ENCODE data around the gene RNF220. TPM values are rescaled to one million over a fixed set of nuclear protein-coding genes. Genes with fewer than 3 reads are reported as not detected.

Gene RNF220
- total and polyA plus RNA-seq, 2 of the 4 experiments (the other 2 are of a cell fraction): 71.8 to 77.1 TPM

DNA sequence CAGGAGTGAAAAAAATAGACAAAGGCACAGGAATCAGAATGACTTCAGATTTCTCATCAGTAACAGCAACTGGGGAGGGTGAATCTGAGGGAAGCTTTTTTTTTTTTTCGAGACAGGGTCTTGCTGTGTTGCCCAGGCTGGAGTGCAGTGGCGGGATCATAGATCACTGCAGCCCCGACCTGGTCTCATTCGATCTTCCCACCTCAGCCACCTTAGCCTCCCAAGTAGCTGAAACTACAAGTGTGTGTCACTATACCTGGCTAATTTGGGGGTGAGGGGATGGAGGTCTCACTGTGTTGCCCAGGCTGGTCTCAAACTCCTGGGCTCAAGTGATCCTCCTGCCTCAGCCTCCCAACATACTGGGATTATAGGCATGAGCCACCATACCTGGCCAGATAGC lies 280.2 kb downstream of the RNF220 start:
- no peak for DNase-seq
- H2AK9ac ChIP-seq (replicated peaks; ENCODE audit: low read depth, low read length, poor library complexity): no peak overlapping the region
- H3K4me2 ChIP-seq (ENCODE audit: low read depth, low read length): no peak overlapping the region
- intact Hi-C loops (cut with micrococcal nuclease) (no loop called here), dilution Hi-C loops (cut with HindIII; ENCODE audit: low sequenced_read_pairs, unreplicated experiment) (no loop called here), in situ Hi-C loops (cut with MboI; ENCODE audit: low sequenced_read_pairs) (no loop called here)
- no peak overlapping the region for H4K91ac ChIP-seq (ENCODE audit: insufficient read depth, low read depth, low read length)
- no peak overlapping the region for H3K23ac ChIP-seq (ENCODE audit: low read depth, low read length)
- H2BK120ac ChIP-seq (ENCODE audit: low read depth, low read length): no peak overlapping the region
- no TSS peak for BruUV-seq (replicated peaks)
- H4K5ac ChIP-seq (ENCODE audit: low read depth, low read length): no peak overlapping the region
- no peaks in the 10 kb centered on the region for H3K9me3 ChIP-seq (ENCODE audit: control insufficient read depth, insufficient read depth, low read length)
- no peak for ATAC-seq (ENCODE audit: low read depth)
- H3K79me1 ChIP-seq (ENCODE audit: low read depth in 1 of 2, low read length in 2 of 2): no peaks in the 10 kb centered on the region
- no peaks in the 10 kb centered on the region for H3K36me3 ChIP-seq (ENCODE audit: control insufficient read depth, insufficient read depth, low read length)
- no peak overlapping the region for H3K18ac ChIP-seq (ENCODE audit: low read depth, low read length)
- H4K8ac ChIP-seq (ENCODE audit: low read depth in 2 of 2, low read length in 2 of 2): no peak overlapping the region
- no peak overlapping the region for H3K27ac ChIP-seq (ENCODE audit: insufficient read depth, low read length)
- H3K27me3 ChIP-seq (ENCODE audit: control insufficient read depth, insufficient read depth, low read length): peaks cover 12% of the 10 kb centered on the region
- ChIA-PET CTCF (interaction anchor here (0.7 kb wide), 1 partner anchor 304 kb away, joined by 3 read pairs; no protein-coding TSS in a partner anchor), POLR2A (ENCODE audit: unreplicated experiment) (interaction anchor here (0.6 kb wide), 1 partner anchor 45 kb away, joined by 4 read pairs; no protein-coding TSS in a partner anchor)
- no peaks in the 10 kb centered on the region for H4K20me1 ChIP-seq (ENCODE audit: insufficient read depth, low read length)
- H3K9ac ChIP-seq (ENCODE audit: low read depth, low read length): no peak overlapping the region
- no peak overlapping the region for H2AK5ac ChIP-seq (ENCODE audit: low read depth, low read length)
- WGBS, 2 experiments (ENCODE audit: extremely low coverage in 2 of 2, insufficient read length in 1 of 2): no CpG with 5 or more reads among the region's 4 CpGs
- H2BK15ac ChIP-seq (ENCODE audit: low read depth, low read length): no peak overlapping the region
- no peak overlapping the region for H3K56ac ChIP-seq (ENCODE audit: extremely low read depth, insufficient read depth, low read length)
- H2BK20ac ChIP-seq (ENCODE audit: low read depth, low read length): no peak overlapping the region
- no peaks in the 10 kb centered on the region for H3K9me1 ChIP-seq (ENCODE audit: insufficient read depth, low read length)
- no peaks in the 10 kb centered on the region for H3K4me1 ChIP-seq (ENCODE audit: control insufficient read depth, insufficient read depth, low read length)
- no peak overlapping the region for H3K14ac ChIP-seq (replicated peaks; ENCODE audit: low read depth, low read length)
- no peak overlapping the region for H3K4ac ChIP-seq (ENCODE audit: low read depth, low read length)
- H2AFZ ChIP-seq (replicated peaks; ENCODE audit: low read length, poor library complexity): no peak overlapping the region
- H2BK5ac ChIP-seq (ENCODE audit: low read depth, low read length, poor library complexity, severe bottlenecking): no peak overlapping the region
- no peak overlapping the region for H3K4me3 ChIP-seq (ENCODE audit: insufficient read depth, low read depth, low read length)
- TF ChIP-seq, protein P1, sequence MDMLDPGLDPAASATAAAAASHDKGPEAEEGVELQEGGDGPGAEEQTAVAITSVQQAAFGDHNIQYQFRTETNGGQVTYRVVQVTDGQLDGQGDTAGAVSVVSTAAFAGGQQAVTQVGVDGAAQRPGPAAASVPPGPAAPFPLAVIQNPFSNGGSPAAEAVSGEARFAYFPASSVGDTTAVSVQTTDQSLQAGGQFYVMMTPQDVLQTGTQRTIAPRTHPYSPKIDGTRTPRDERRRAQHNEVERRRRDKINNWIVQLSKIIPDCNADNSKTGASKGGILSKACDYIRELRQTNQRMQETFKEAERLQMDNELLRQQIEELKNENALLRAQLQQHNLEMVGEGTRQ (IDR thresholded peaks at IDR 0.05; ENCODE audit: low read depth, low read length): no peak
- TF ChIP-seq NFE2L2 (IDR thresholded peaks at IDR 0.05; ENCODE audit: low read depth, low read length) (no peak), FOS (IDR thresholded peaks at IDR 0.05; ENCODE audit: low read depth, low read length) (no peak), RAD21 (IDR thresholded peaks at IDR 0.05; ENCODE audit: low read length) (no peak), RFX5 (IDR thresholded peaks at IDR 0.05; ENCODE audit: low read depth, low read length) (no peak), MAFK (IDR thresholded peaks at IDR 0.05; ENCODE audit: low read depth, low read length) (no peak), ELK1 (IDR thresholded peaks at IDR 0.05; ENCODE audit: borderline replicate concordance, low read depth, low read length) (no peak), MAZ (IDR thresholded peaks at IDR 0.05; ENCODE audit: borderline replicate concordance, low read depth, low read length) (no peak), POLR2A (IDR thresholded peaks at IDR 0.05; ENCODE audit: low read depth, low read length) (no peak), CHD1 (IDR thresholded peaks at IDR 0.05; ENCODE audit: low read depth, low read length) (no peak), RCOR1 (IDR thresholded peaks at IDR 0.05; ENCODE audit: insufficient replicate concordance, low read length) (no peak), CEBPB (IDR thresholded peaks at IDR 0.05; ENCODE audit: low read depth, low read length) (no peak)
- TF ChIP-seq, protein P2, sequence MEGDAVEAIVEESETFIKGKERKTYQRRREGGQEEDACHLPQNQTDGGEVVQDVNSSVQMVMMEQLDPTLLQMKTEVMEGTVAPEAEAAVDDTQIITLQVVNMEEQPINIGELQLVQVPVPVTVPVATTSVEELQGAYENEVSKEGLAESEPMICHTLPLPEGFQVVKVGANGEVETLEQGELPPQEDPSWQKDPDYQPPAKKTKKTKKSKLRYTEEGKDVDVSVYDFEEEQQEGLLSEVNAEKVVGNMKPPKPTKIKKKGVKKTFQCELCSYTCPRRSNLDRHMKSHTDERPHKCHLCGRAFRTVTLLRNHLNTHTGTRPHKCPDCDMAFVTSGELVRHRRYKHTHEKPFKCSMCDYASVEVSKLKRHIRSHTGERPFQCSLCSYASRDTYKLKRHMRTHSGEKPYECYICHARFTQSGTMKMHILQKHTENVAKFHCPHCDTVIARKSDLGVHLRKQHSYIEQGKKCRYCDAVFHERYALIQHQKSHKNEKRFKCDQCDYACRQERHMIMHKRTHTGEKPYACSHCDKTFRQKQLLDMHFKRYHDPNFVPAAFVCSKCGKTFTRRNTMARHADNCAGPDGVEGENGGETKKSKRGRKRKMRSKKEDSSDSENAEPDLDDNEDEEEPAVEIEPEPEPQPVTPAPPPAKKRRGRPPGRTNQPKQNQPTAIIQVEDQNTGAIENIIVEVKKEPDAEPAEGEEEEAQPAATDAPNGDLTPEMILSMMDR (conservative IDR thresholded peaks at IDR 0.05; ENCODE audit: low read depth, low read length): no peak
